GM12874 (cell line): ENCODE results near the gene NFATC1.

Experiments used
- CTCF ChIP-seq: IDR thresholded peaks from 2 replicates; pipeline ENCODE4 v1.5.1; 2011; ENCODE audit warnings: low read depth, mild to moderate bottlenecking, control low read depth, low read length, moderate library complexity; ENCODE audit not compliant: insufficient read depth

The NFATC1 gene

GRCh38 chr18:79547413-79548076 is 151.8 kb downstream of the NFATC1 start:
- TF ChIP-seq CTCF = no peak

- no peak for TF ChIP-seq CTCF
These were observed 152.3 kb downstream of the NFATC1 start for GRCh38 chr18:79548077-79548450.

- TF ChIP-seq CTCF = no peak
These were observed 152.9 kb downstream of the NFATC1 start for GRCh38 chr18:79548621-79548985.

- no peak for TF ChIP-seq CTCF
These were observed 153.4 kb downstream of the NFATC1 start for GRCh38 chr18:79548986-79549637.

- TF ChIP-seq CTCF = no peak
These were observed 153.9 kb downstream of the NFATC1 start for GRCh38 chr18:79549638-79550000.

- TF ChIP-seq CTCF = no peak
These were observed 156.5 kb downstream of the NFATC1 start for GRCh38 chr18:79552140-79552631.

- no peak for TF ChIP-seq CTCF
These were observed 157.0 kb downstream of the NFATC1 start for GRCh38 chr18:79552696-79553095.
